GM18517 (cell line): ENCODE measurements around the gene EXOC4.
"Not testable (repeated sequence)": the region's sequence is repeated elsewhere in the genome, so short reads cannot be mapped to it uniquely, and the experiment has no call there.

ENCODE experiments used
- ATAC-seq: cut with Tn5 transposase; IDR thresholded peaks from one replicate; pipeline ENCODE4 v1.9.1; 2021; ENCODE audit warnings: mild to moderate bottlenecking, moderate library complexity; ENCODE audit not compliant: unreplicated experiment

EXOC4 gene

GRCh38 chr7:134046594-134047128, 793.8 kb downstream of the EXOC4 start:
- no peak for ATAC-seq

GRCh38 chr7:134047675-134048074, 794.8 kb downstream of the EXOC4 start:
- ATAC-seq = no peak

GRCh38 chr7:134048166-134048565, 795.3 kb downstream of the EXOC4 start:
- no peak for ATAC-seq

GRCh38 chr7:134051020-134051419, 798.1 kb downstream of the EXOC4 start:
- ATAC-seq = no peak

GRCh38 chr7:134056816-134057215, 803.9 kb downstream of the EXOC4 start:
- ATAC-seq = no peak

- no peak for ATAC-seq
These were observed 805.6 kb downstream of the EXOC4 start for GRCh38 chr7:134058521-134058920.

- no peak for ATAC-seq
These were observed 806.1 kb downstream of the EXOC4 start for GRCh38 chr7:134058980-134059379.

GRCh38 chr7:134059921-134060320, 807.0 kb downstream of the EXOC4 start:
- ATAC-seq = no peak

GRCh38 chr7:134060874-134061273, 808.0 kb downstream of the EXOC4 start:
- no peak for ATAC-seq

GRCh38 chr7:134062460-134062859, 809.6 kb downstream of the EXOC4 start:
- ATAC-seq = no peak

- ATAC-seq = no peak
These were observed 812.5 kb downstream of the EXOC4 start for GRCh38 chr7:134065415-134065814.

- no peak for ATAC-seq
These were observed 814.3 kb downstream of the EXOC4 start for GRCh38 chr7:134067164-134067563.

- no peak for ATAC-seq
These were observed 815.8 kb downstream of the EXOC4 start for GRCh38 chr7:134068670-134069069.

GRCh38 chr7:134069187-134069586, 816.3 kb downstream of the EXOC4 start:
- no peak for ATAC-seq

- no peak for ATAC-seq
These were observed 817.8 kb downstream of the EXOC4 start for GRCh38 chr7:134070673-134071072.

- ATAC-seq = peak; percentile 91
These were observed 818.8 kb downstream of the EXOC4 start for GRCh38 chr7:134071355-134072331.

- no peak for ATAC-seq
These were observed 820.4 kb downstream of the EXOC4 start for GRCh38 chr7:134073276-134073675.

GRCh38 chr7:134075799-134076198, 822.9 kb downstream of the EXOC4 start:
- ATAC-seq = no peak

GRCh38 chr7:134077560-134077959, 824.7 kb downstream of the EXOC4 start:
- not testable (repeated sequence) for ATAC-seq

- ATAC-seq = no peak
These were observed 826.1 kb downstream of the EXOC4 start for GRCh38 chr7:134078991-134079390.

GRCh38 chr7:134081695-134082094, 828.8 kb downstream of the EXOC4 start:
- ATAC-seq = no peak

- no peak for ATAC-seq
These were observed 831.0 kb downstream of the EXOC4 start for GRCh38 chr7:134083766-134084487.
